GM21526 (cell line): Measurements from ENCODE around the gene CXCL11.
"Not testable (repeated sequence)": the region's sequence is repeated elsewhere in the genome, so short reads cannot be mapped to it uniquely, and the experiment has no call there.

Experiments used
- ATAC-seq: cut with Tn5 transposase; IDR thresholded peaks from one replicate; pipeline ENCODE4 v1.9.1; 2021; ENCODE audit warnings: moderate library complexity; ENCODE audit not compliant: unreplicated experiment, low FRiP score

CXCL11 gene

DNA sequence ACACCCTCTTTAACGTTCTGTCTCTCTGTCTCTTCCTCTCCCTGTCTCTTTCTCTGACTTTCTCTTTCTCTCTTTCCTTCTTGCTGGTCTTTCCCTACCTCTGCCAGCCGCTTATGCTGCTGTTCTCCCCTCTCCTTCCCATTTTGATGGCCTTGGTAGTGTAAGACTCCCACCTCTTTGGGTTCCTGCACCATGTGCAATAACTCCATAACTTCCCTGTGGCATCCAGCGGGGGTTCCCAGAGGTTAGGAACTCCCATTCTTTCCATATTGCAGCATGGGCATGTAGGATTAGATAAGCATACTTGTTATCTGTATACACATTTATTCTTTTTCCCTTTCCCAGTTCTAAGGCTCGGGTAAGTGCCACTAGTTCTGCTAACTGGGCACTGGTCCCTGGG, 8.8 kb upstream of the CXCL11 start:
- not testable (repeated sequence) for ATAC-seq

DNA sequence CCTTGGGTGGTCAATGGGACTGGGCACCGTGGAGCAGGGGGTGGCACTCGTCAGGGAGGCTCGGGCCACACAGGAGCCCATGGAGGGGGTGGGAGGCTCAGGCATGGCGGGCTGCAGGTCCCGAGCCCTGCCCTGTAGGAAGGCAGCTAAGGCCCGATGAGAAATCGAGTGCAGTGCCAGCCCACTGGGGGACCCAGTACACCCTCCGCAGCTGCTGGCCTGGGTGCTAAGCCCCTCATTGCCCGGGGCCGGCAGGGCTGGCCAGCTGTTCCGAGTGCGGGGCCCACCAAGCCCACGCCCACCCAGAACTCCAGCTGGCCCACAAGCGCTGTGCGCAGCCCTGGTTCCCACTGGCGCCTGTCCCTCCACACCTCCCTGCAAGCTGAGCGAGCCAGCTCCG, 7.4 kb upstream of the CXCL11 start:
- ATAC-seq: not testable (repeated sequence)

- not testable (repeated sequence) for ATAC-seq
Observed at GRCh38 chr4:76042241-76042998, 6.5 kb upstream of the CXCL11 start.

GRCh38 chr4:76036855-76037254, 985 bp upstream of the CXCL11 start:
- no peak for ATAC-seq

GRCh38 chr4:76035141-76035540, 729 bp downstream of the CXCL11 start:
- no peak for ATAC-seq

DNA sequence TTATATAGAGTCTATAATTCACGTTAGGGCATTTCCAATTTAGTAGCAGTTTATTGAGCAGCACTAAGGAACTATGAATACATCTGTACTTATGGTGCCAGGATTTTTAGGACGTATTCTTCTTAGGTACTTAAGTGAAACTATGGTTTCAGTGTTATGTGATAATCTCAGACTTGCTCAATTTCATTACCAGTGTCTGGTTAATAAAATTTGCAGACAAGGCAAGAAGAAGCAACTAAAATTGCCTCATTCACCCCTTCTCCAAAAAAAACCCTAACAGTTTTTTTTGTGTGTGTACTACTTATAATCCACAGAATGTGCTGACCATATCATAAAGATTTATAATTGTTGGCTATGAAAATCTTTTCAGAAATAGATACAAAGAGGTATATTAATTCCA, 6.6 kb downstream of the CXCL11 start:
- no peak for ATAC-seq

DNA sequence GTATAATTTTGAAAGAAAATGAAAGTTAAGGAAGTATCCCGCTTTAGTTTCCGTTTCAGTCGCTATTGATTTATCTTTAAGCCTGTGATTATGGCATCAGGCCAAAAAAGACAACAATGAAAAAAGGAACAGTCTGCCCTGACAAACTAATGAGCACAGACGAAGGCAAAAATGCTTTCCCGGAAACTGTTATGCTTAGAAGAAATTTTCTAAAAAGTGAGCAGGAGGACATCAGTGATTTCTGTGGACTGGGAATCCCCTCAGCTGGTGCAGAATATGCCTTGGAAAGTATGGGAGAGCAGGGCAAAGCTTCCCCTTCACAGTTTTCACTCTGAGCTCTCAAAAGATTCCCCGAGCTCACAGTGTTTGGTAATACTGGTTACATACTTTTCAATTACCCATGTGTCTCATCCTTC, 7.5 kb downstream of the CXCL11 start:
- no peak for ATAC-seq

DNA sequence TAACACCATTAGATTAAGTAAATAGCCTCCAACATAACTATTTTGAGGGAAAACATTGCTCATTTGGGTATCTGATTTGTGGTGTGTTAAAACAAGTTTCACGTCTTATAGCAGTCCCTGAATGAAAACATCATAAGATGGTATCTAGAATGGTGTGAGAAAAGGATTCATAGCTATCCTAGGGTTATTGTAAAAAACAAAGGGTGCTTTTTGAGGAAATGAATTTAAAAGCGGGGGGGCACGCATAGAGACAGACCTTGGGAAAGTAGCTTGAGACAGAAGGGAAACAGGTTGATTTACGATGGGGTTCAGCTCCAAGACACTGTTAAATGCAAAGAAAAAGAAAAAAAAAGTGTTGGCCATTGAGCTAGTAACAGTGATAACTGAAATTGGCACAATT, 11.8 kb downstream of the CXCL11 start:
- no peak for ATAC-seq

- ATAC-seq: no peak
Observed at GRCh38 chr4:76023389-76023788, 12.5 kb downstream of the CXCL11 start, which contains the start of gene CXCL10. CXCL10 (minus strand) TSS chr4:76023497; CDS start chr4:76023431, 66 bp downstream.

DNA sequence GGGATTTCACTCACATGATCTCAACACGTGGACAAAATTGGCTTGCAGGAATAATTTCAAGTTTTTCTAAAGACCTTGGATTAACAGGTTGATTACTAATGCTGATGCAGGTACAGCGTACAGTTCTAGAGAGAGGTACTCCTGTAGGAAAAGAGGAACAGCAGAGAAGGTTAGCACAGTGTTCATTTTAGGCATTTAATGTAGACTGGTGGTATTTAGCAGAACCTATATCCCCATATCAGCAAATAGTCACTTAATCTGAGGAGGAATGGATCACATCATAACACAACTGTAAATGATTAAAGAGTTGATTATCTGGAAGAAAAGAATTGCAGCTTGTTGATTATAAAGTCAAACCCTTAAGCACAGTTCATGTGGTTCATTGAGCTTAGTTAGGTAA, 13.2 kb downstream of the CXCL11 start:
- no peak for ATAC-seq

DNA sequence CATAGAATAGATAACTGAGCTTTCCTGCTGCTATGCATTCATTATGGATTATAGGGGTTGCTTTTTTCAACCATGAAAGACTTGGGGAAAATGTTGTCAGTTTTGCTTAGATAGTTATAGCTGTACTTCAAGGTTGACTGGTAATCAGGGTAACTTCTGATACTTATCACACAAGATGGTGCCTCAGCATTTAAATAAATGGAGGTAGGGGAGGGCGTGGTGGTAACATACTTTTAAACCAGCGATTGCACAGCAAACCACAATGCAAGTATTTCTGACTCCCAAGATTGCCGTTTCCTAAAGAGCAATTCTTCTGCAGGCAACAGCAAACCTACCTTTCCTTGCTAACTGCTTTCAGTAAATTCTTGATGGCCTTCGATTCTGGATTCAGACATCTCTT, 13.8 kb downstream of the CXCL11 start:
- ATAC-seq: no peak

- ATAC-seq: no peak
Observed at GRCh38 chr4:76017056-76017686, 18.7 kb downstream of the CXCL11 start.

GRCh38 chr4:76016393-76016792, 19.5 kb downstream of the CXCL11 start:
- ATAC-seq: peak; percentile 70

DNA sequence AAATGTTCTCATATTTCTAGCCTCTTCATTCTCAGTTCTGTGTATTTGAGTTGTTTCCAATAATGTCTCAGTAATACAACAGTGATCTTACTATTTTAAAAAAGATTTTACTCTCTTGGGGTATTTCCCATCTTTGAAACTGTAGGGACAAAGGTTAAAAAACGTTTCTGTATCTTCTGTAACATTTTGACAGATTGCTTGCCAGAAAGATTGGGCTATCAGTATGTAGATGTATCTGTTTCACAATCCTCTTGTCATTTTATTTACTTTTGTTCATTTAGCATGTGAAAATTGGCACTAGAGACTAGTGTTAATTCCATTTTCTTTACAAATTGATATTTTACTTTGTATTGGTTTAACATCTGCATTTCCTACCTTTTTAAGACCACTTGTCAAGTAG, 22.3 kb downstream of the CXCL11 start:
- ATAC-seq: no peak

DNA sequence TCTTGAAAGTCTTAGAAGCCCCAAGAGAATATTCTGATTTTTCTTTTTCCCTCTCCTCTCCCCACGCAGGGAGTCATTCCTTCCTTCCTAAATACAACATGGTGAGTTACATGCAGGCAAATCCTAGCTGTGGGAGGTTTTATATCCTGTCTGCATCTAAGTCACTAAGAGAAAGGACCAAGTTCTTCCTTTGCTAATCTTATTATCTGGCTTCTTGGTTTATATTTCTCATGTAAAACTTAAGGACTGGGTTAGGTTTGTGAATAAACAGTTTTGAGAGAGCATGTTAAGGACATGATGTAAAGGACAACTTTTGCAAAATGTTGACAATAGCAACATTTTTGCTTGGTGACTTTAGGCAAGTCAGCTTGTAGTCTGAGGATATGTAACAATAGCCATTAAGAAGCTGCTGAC, 23.5 kb downstream of the CXCL11 start:
- ATAC-seq: no peak

DNA sequence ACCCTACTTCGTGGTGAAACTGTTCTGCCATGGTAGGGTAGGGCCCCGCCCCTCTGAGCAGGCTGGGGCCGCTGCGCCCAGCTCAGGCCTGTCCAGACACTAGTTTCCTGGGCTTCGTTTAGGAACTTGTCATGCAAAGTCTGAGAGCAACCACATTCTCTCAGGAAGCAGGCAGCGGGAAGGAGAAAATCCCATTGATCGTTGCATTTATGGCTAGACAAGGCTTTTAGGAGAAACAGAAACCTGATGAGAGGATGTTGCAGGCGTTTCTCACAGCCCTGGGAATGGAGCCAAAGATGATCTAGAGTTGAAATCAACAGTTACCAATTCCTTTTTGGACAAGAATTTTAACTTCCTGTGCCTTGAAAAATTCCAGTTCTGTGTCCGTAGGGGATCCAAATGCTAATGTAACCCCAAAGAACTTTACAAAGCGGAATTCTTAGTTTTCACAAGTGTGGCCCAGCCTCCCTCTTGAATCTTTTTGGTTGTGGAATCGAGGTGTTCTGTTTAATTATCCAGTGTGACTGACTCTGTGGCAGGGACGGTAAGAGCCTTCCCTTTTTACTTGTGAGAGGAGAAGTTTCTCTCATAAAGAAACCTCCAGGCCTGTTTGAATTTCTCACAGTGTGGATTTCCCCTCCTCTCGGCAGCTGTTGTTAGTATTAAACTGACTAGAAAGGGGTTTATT, 24.0 kb downstream of the CXCL11 start:
- peak; percentile 69 for ATAC-seq

GRCh38 chr4:76011018-76011670, 24.7 kb downstream of the CXCL11 start:
- ATAC-seq: no peak

DNA sequence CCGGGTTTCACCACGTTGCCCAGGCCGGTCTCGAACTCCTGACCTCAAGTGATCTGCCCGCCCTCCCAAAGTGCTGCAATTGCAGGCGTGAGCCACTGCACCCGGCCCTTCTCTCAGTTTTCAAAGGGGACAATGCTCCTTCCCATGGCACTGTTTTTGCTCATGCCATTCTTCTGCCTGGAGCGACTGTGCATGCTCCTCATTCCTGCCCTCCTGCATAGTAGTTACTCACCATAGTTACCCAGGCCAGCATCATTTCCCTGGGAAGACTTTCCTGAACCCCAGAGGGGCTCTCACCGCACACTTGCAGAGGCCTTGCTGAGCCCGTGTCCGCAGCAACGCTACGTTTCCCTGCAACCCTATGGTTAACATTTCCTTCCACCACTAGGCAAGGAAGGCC, 25.3 kb downstream of the CXCL11 start:
- no peak for ATAC-seq

DNA sequence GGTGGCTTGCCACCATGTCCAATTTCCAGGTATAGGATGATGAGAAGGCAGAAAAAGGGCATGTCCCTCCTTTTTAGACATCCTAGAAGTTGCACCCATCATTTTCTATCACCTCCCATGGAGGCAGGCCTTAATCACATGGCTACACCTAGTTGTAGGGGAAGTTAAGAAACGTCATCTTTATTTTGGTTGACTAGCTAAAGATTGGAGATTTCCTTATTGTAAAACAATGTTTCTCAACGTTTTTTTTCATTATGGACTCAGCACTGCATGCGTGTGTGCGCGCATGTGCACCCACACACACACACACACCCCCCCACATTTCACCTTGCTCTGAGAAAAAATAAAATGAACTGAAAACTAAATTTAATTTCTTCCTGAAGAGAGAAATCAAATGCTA, 26.6 kb downstream of the CXCL11 start:
- ATAC-seq: no peak

DNA sequence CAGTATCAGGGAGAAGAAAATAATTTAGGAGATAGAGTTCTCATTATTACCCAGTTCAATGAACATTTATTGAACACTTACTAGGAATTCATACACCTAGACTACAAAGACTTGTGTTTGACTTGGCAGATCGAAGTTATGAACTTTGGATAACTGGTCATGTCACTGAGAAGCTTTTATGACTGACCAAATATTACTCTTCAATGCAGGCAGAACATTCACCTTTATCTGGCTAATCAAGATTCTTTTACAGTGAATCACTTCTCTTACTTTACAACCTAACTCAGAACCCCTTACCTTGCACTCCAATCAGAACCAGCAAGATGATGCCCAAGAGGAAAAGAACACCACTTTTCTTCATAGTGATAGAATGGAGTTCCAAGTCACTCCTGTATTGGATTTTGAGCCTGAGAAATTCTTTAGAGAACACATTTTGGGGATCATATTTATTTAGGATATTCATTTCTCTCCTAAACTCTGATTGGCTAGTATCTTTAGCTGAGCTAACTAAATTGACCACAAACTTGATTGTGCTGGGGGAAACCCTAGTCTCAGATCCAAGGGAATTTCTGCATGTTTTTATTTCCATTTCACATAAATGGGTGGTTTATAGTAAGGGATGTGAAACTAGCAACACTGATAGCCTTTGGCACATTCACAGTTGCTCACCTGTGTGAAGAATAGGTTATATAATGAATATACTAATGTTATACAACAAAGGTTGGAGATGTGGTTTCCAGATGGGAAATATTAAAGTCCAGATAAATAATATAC, 28.6 kb downstream of the CXCL11 start, which contains the start of gene CXCL9:
TSS of gene CXCL9 (minus strand) at position 421 of the 774 bp plus-strand sequence. CDS start at position 361, 60 bp downstream.
- ATAC-seq: no peak
